Right lobe of liver (tissue), 6 donors: Measurements from ENCODE around the gene PUS3. TPM values are rescaled to one million over a fixed set of nuclear protein-coding genes. Genes with fewer than 3 reads are reported as not detected.
A peak's percentile ranks its signal among the peaks of the same experiment; 100 is the strongest.

Experiments
- ATAC-seq, 4 donors: fragments of 200-7000 bp; cut with Tn5 transposase; one replicate each; pipeline ENCODE4 v1.9.1; 2020; ENCODE audit warnings: mild to moderate bottlenecking in 4 of 4, moderate library complexity in 4 of 4
- DNase-seq, 3 donors: peaks; one replicate each; pipeline ENCODE4 v3.0.0-alpha.2; 2020
- H3K27ac ChIP-seq, 3 donors: fragments of 200-600 bp; one replicate each; pipeline ENCODE4 v1.8.0; 2022
- H3K27me3 ChIP-seq, 2 donors: fragments of 200-600 bp; one replicate each; pipeline ENCODE4 v1.8.0; 2022
- H3K36me3 ChIP-seq, 4 donors: fragments of 200-600 bp; sonication (generic) in 1 of 4; one replicate each; pipeline versions ENCODE4 v1.5.1 to v1.8.0; 2017 to 2022; ENCODE audit warnings: control low read depth in 1 of 4
- H3K4me1 ChIP-seq, 4 donors: fragments of 200-600 bp; sonication (generic) in 1 of 4; one replicate each; pipeline versions ENCODE4 v1.5.1 to v1.8.0; 2017 to 2022; ENCODE audit warnings: control low read depth in 1 of 4
- H3K4me3 ChIP-seq, 3 donors: fragments of 200-600 bp; one replicate each; pipeline ENCODE4 v1.8.0; 2022
- H3K9me3 ChIP-seq, 4 donors: fragments of 200-600 bp; sonication (generic) in 1 of 4; one replicate each; pipeline versions ENCODE4 v1.5.1 to v1.8.0; 2017 to 2022; ENCODE audit warnings: control low read depth in 1 of 4
- CTCF ChIP-seq, 4 donors: fragments of 200-600 bp in 3 of 4; fragments of 450-650 bp in 1 of 4; IDR thresholded peaks; one replicate each; pipeline versions ENCODE4 v1.5.1 to v1.8.0; 2016 to 2022; ENCODE audit warnings: antibody characterized with exemption in 4 of 4, mild to moderate bottlenecking in 2 of 4
- POLR2A ChIP-seq: fragments of 450-650 bp; IDR thresholded peaks from one replicate; pipeline ENCODE4 v1.6.1; 2017; ENCODE audit warnings: antibody characterized with exemption, mild to moderate bottlenecking
- WGBS: methylation state at CpG from one replicate; pipeline ENCODE4 v1.1.6; 2018; ENCODE audit warnings: low coverage, low lambda C conversion rate; ENCODE audit not compliant: insufficient coverage; ENCODE audit errors: missing lambda C conversion rate; 5-methylcytosine and 5-hydroxymethylcytosine counted together
- intact Hi-C, 2 donors: fragments of 100-400 bp; cut with DNase I; formaldehyde crosslinking; loops; one replicate each; pipeline versions ENCODE4 v1.11.2 to v1.14.1; 2022
- long read RNA-seq: library from polyadenylated mRNA; unstranded; transcript quantifications from one replicate; pipeline ENCODE4 v2.0.0, GENCODE V29; 2019
- total RNA-seq, 6 experiments: library from RNA; depleted of rRNA in 2 of 6; stranded (reverse); fragments of >200 nt in 2 of 6; fragmentation: NEBNext Ultra II Directional in 3 of 6; extraction: Animal tissue kit (Norgen Biotek cat#: 25700) in 3 of 6; gene quantifications; one replicate each; pipeline versions ENCODE4 v1.1.0 to v1.2.4, GENCODE V29; 2016 to 2023
- donor health status: DM: no; HTN: yes; CAD: no.
- donor health status: DM: no; HTN: no; CAD: no.
- donor health status: DM: no; HTN: no; CAD: no.
- donor health status: DM: no; HTN: yes; CAD: no.
- donor health status: DM: no; HTN: yes; CAD: no.

The PUS3 gene
- total RNA-seq, result 10 to 100 TPM; 11.8 to 24.7 (median 17.4) TPM
- long read RNA-seq, partial matches to known transcripts, result 0 of 7 reads
- long read RNA-seq, other reads (novel, unspliced or antisense), result 3 of 7 reads

GRCh38 chr11:125902927-125903710 is at the start of gene PUS3:
Gene PUS3, minus strand, starts transcription at chr11:125903206. Its CDS starts 6,922 bp downstream, at chr11:125896284.
- H3K27ac ChIP-seq, result peak within 1 kb of the TSS; percentile 60 to 83 (median 68)
- 2% methylated on average over 25 of the region's 31 CpGs for WGBS
- no peaks in the 10 kb centered on the region for H3K9me3 ChIP-seq
- peaks cover 0 to 11% (median 2%) of the 10 kb centered on the region in 4 donors for H3K4me1 ChIP-seq
- peak; percentile 93 to 95 (median 93) for DNase-seq
- TF ChIP-seq CTCF (IDR thresholded peaks at IDR 0.05) (no peak), POLR2A (peak; percentile 85)
- ATAC-seq, result peak; percentile 92 to 93 (median 93)
- peak within 1 kb of the TSS; percentile 40 to 74 (median 64) for H3K4me3 ChIP-seq
- H3K27me3 ChIP-seq, result no peaks in the 10 kb centered on the region
- peaks cover 0 to 14% (median 4%) of the 10 kb centered on the region in 4 donors for H3K36me3 ChIP-seq
- intact Hi-C loops, result no loop called here

GRCh38 chr11:125952559-125952958 is 49.6 kb upstream of the PUS3 start:
- DNase-seq (no peak), ATAC-seq (no peak)
- 95% methylated on average over 2 of the region's 2 CpGs for WGBS
- TF ChIP-seq CTCF (IDR thresholded peaks at IDR 0.05) (no peak), POLR2A (no peak)
- Histone ChIP-seq H3K27ac (no peak overlapping the region), H3K27me3 (no peaks in the 10 kb centered on the region), H3K4me3 (no peak overlapping the region), H3K36me3 (no peaks in the 10 kb centered on the region), H3K9me3 (no peaks in the 10 kb centered on the region), H3K4me1 (no peaks in the 10 kb centered on the region)
- intact Hi-C loops, result no loop called here

- 52% methylated on average over 2 of the region's 11 CpGs for WGBS
- H3K9me3 ChIP-seq, result no peaks in the 10 kb centered on the region
- H3K27me3 ChIP-seq, result no peaks in the 10 kb centered on the region
- H3K4me3 ChIP-seq, result no peak overlapping the region
- intact Hi-C loops, result no loop called here
- no peak for TF ChIP-seq CTCF (IDR thresholded peaks at IDR 0.05)
- TF ChIP-seq POLR2A, result no peak
- H3K4me1 ChIP-seq, result no peaks in the 10 kb centered on the region
- no peaks in the 10 kb centered on the region for H3K36me3 ChIP-seq
- DNase-seq (no peak), ATAC-seq (no peak)
- H3K27ac ChIP-seq, result no peak overlapping the region
Measured at GRCh38 chr11:125951731-125952130, 48.7 kb upstream of the PUS3 start.

- no peaks in the 10 kb centered on the region for H3K9me3 ChIP-seq
- DNase-seq, result no peak
- H3K27me3 ChIP-seq, result no peaks in the 10 kb centered on the region
- no peak overlapping the region for H3K27ac ChIP-seq
- H3K4me3 ChIP-seq, result no peak overlapping the region
- no peaks in the 10 kb centered on the region for H3K4me1 ChIP-seq
- 63% methylated on average over 8 of the region's 15 CpGs for WGBS
- TF ChIP-seq CTCF (IDR thresholded peaks at IDR 0.05), result no peak
- peak; percentile 25 to 55 (median 32) for ATAC-seq
- intact Hi-C loops, result no loop called here
- no peaks in the 10 kb centered on the region for H3K36me3 ChIP-seq
Measured at GRCh38 chr11:125950696-125951651, 48.0 kb upstream of the PUS3 start.
